Testis (tissue), 3 donors: Measurements from ENCODE around the gene PDGFD. TPM values are rescaled to one million over a fixed set of nuclear protein-coding genes. Genes with fewer than 3 reads are reported as not detected.

Source experiments
- DNase-seq: peaks from one replicate; pipeline ENCODE4 v3.0.0-alpha.2; 2019
- H3K27ac ChIP-seq, 2 donors: fragments of 200-600 bp; sonication (generic); one replicate each; pipeline ENCODE4 v1.5.1; 2019
- H3K27me3 ChIP-seq: fragments of 200-600 bp; sonication (generic); one replicate; pipeline ENCODE4 v1.5.1; 2019
- H3K36me3 ChIP-seq: fragments of 200-600 bp; sonication (generic); one replicate; pipeline ENCODE4 v1.5.1; 2017; ENCODE audit warnings: low read depth; ENCODE audit errors: missing control alignments
- H3K4me1 ChIP-seq: fragments of 200-600 bp; sonication (generic); one replicate; pipeline ENCODE4 v1.5.1; 2019
- H3K4me3 ChIP-seq, 2 donors: fragments of 200-600 bp; sonication (generic); one replicate each; pipeline ENCODE4 v1.5.1; 2017 to 2019
- H3K9me3 ChIP-seq: fragments of 200-600 bp; sonication (generic); one replicate; pipeline ENCODE4 v1.5.1; 2017
- POLR2A ChIP-seq: fragments of 450-650 bp; IDR thresholded peaks from one replicate; pipeline ENCODE4 v1.6.1; 2017; ENCODE audit warnings: antibody characterized with exemption, mild to moderate bottlenecking, moderate library complexity
- WGBS, 2 donors: methylation state at CpG; one replicate each; pipeline ENCODE4 v1.1.5; 2018; 5-methylcytosine and 5-hydroxymethylcytosine counted together
- intact Hi-C: fragments of 100-400 bp; cut with DNase I; formaldehyde crosslinking; loops from one replicate; pipeline ENCODE4 v1.15.1; 2023; ENCODE audit warnings: low total_unique reads
- polyA plus RNA-seq: library from polyadenylated mRNA; stranded (reverse); fragments of 350-450 nt; fragmentation: Illumina TruSeq; extraction: RNeasy Lipid Tissue Mini Kit (QIAGEN cat#74804); gene quantifications from one replicate; pipeline ENCODE4 v1.2.3, GENCODE V29; 2014; ENCODE audit warnings: low read depth, low replicate concordance; ENCODE audit not compliant: insufficient read depth
- total RNA-seq, 2 donors: library from RNA; depleted of rRNA; stranded (reverse); fragments of >200 nt; gene quantifications; one replicate each; pipeline ENCODE4 v1.2.3, GENCODE V29; 2016
- TF ChIP-seq, protein P1 (sequence below), 3 experiments: fragments of 450-650 bp in 2 of 3; fragments of 200-600 bp in 1 of 3; sonication (generic) in 1 of 3; IDR thresholded peaks; one replicate each; pipeline ENCODE4 v1.5.1; 2016 to 2019; ENCODE audit warnings: antibody characterized with exemption in 3 of 3, mild to moderate bottlenecking in 2 of 3, moderate library complexity in 1 of 3

The PDGFD gene
- total and polyA plus RNA-seq, 3 donors from 2014 or later: 6.0 to 8.1 (median 8.0) TPM

DNA sequence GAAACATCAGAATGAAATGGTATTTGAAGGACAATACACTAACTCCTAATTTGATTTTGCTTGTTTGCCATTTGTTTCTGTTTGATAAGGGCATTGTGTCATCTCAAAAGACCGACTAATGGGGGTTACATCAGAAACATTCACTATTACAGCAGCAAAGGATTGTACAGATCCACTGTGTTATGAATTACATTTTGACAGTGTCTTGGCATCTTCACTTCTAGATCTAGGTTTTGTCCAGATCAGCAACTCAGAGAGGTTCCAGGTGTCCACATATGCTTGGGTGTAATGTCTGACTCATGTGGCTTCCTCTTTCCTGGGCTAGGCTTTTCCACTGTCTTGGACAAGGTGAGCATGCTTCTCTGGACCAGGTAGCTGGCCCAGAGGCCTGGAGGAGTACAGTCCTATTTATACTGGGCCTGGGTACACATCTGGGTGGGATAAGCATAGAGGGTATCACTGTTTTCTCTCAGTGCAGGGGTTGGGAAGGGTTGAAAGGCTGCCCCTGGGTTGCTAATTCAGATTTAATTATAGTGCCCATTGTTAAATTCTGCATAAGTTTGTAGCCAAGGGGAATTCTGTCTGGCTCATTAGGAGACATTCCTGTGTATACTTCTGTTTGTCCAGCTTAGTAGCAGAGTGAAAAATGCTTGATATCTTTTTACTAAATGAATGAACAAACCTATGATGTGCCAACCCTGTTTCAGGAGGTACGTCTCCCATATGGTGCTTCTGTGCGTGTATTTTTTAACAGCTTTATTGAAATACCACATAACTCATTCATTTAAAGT, 103.7 kb downstream of the PDGFD start:
- 89 to 96% methylated on average over 3 of the region's 3 CpGs for WGBS, 2 donors
- no peak for DNase-seq
- Histone ChIP-seq H3K36me3 (no peaks in the 10 kb centered on the region), H3K27me3 (no peaks in the 10 kb centered on the region), H3K4me3 (no peak overlapping the region), H3K9me3 (no peaks in the 10 kb centered on the region), H3K27ac (no peak overlapping the region), H3K4me1 (no peaks in the 10 kb centered on the region)
- intact Hi-C loops: no loop called here
- TF ChIP-seq POLR2A: no peak
- TF ChIP-seq, protein P1, sequence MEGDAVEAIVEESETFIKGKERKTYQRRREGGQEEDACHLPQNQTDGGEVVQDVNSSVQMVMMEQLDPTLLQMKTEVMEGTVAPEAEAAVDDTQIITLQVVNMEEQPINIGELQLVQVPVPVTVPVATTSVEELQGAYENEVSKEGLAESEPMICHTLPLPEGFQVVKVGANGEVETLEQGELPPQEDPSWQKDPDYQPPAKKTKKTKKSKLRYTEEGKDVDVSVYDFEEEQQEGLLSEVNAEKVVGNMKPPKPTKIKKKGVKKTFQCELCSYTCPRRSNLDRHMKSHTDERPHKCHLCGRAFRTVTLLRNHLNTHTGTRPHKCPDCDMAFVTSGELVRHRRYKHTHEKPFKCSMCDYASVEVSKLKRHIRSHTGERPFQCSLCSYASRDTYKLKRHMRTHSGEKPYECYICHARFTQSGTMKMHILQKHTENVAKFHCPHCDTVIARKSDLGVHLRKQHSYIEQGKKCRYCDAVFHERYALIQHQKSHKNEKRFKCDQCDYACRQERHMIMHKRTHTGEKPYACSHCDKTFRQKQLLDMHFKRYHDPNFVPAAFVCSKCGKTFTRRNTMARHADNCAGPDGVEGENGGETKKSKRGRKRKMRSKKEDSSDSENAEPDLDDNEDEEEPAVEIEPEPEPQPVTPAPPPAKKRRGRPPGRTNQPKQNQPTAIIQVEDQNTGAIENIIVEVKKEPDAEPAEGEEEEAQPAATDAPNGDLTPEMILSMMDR (IDR thresholded peaks at IDR 0.05): no peak

- Histone ChIP-seq H3K27ac (no peak overlapping the region), H3K4me1 (no peaks in the 10 kb centered on the region), H3K9me3 (no peaks in the 10 kb centered on the region), H3K4me3 (no peak overlapping the region), H3K36me3 (no peaks in the 10 kb centered on the region), H3K27me3 (no peaks in the 10 kb centered on the region)
- no peak for DNase-seq
- WGBS, 2 donors: 96 to 97% methylated on average over 4 of the region's 4 CpGs
- TF ChIP-seq, protein P1 (IDR thresholded peaks at IDR 0.05): no peak
- no peak for TF ChIP-seq POLR2A
- intact Hi-C loops: no loop called here
These were observed 105.3 kb downstream of the PDGFD start for GRCh38 chr11:104058680-104059079.

DNA sequence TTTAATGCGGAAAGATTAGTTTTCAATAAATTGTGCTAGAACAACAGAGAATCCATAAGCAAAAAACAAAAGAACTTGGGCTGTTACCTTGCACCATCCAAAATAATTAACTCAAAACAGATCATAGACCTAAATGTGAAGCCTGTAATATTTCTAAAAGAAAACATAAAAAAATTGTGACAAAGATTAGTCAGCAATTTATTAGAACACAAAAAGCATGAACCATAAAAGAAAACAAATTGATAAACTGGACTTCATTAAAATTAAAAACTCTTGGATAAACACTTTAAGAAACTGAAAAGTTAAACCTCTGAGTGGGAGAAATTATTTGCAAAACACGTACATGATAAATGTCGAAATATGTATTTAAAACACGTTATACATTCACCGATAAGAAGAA, 106.0 kb downstream of the PDGFD start:
- Histone ChIP-seq H3K27me3 (no peaks in the 10 kb centered on the region), H3K36me3 (no peaks in the 10 kb centered on the region), H3K4me3 (no peak overlapping the region), H3K27ac (no peak overlapping the region), H3K9me3 (no peaks in the 10 kb centered on the region), H3K4me1 (no peaks in the 10 kb centered on the region)
- intact Hi-C loops: no loop called here
- WGBS, 2 donors: 81 to 83% methylated on average over 5 of the region's 5 CpGs
- no peak for DNase-seq
- TF ChIP-seq, protein P1 (IDR thresholded peaks at IDR 0.05): no peak
- no peak for TF ChIP-seq POLR2A

GRCh38 chr11:104055596-104055995, 108.4 kb downstream of the PDGFD start:
- Histone ChIP-seq H3K4me3 (no peak overlapping the region), H3K27me3 (no peaks in the 10 kb centered on the region), H3K4me1 (no peaks in the 10 kb centered on the region), H3K27ac (no peak overlapping the region), H3K9me3 (no peaks in the 10 kb centered on the region), H3K36me3 (no peaks in the 10 kb centered on the region)
- intact Hi-C loops: no loop called here
- DNase-seq: no peak
- 91 to 93% methylated on average over 1 of the region's 1 CpG for WGBS, 2 donors
- TF ChIP-seq, protein P1 (IDR thresholded peaks at IDR 0.05): no peak
- TF ChIP-seq POLR2A: no peak
